22Rv1 (cell line): ENCODE measurements around the gene IFT52.
"Not testable (repeated sequence)": the region's sequence is repeated elsewhere in the genome, so short reads cannot be mapped to it uniquely, and the experiment has no call there.

ENCODE experiments used
- H3K27ac ChIP-seq: fragments of 450-650 bp; 2 replicates; pipeline ENCODE4 v1.5.1; 2017
- ZFX ChIP-seq: fragments of 450-650 bp; IDR thresholded peaks from 2 replicates; pipeline ENCODE4 v1.6.1; 2017; ENCODE audit warnings: antibody characterized with exemption, borderline replicate concordance
- TF ChIP-seq, protein P1 (sequence below): fragments of 450-650 bp; IDR thresholded peaks from 2 replicates; pipeline ENCODE4 v1.5.1; 2017; ENCODE audit warnings: mild to moderate bottlenecking

The IFT52 gene

DNA sequence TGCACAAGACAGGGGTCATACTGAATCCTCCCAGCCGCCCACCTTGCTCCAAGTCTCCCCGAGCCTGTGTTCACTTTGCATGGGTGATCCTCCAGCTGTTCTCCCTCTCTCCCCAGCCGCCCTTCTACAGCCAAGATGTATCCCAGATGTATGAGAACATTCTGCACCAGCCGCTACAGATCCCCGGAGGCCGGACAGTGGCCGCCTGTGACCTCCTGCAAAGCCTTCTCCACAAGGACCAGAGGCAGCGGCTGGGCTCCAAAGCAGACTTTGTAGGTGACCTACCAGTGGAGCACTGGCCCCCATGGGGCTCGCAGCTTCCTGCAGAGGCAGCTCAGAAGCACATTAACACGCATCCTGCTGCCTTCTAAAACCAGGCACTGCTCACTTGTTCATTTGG, 14.6 kb upstream of the IFT52 start:
- H3K27ac ChIP-seq: no peak overlapping the region
- no peak for TF ChIP-seq ZFX
- TF ChIP-seq, protein P1, sequence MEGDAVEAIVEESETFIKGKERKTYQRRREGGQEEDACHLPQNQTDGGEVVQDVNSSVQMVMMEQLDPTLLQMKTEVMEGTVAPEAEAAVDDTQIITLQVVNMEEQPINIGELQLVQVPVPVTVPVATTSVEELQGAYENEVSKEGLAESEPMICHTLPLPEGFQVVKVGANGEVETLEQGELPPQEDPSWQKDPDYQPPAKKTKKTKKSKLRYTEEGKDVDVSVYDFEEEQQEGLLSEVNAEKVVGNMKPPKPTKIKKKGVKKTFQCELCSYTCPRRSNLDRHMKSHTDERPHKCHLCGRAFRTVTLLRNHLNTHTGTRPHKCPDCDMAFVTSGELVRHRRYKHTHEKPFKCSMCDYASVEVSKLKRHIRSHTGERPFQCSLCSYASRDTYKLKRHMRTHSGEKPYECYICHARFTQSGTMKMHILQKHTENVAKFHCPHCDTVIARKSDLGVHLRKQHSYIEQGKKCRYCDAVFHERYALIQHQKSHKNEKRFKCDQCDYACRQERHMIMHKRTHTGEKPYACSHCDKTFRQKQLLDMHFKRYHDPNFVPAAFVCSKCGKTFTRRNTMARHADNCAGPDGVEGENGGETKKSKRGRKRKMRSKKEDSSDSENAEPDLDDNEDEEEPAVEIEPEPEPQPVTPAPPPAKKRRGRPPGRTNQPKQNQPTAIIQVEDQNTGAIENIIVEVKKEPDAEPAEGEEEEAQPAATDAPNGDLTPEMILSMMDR: no peak

DNA sequence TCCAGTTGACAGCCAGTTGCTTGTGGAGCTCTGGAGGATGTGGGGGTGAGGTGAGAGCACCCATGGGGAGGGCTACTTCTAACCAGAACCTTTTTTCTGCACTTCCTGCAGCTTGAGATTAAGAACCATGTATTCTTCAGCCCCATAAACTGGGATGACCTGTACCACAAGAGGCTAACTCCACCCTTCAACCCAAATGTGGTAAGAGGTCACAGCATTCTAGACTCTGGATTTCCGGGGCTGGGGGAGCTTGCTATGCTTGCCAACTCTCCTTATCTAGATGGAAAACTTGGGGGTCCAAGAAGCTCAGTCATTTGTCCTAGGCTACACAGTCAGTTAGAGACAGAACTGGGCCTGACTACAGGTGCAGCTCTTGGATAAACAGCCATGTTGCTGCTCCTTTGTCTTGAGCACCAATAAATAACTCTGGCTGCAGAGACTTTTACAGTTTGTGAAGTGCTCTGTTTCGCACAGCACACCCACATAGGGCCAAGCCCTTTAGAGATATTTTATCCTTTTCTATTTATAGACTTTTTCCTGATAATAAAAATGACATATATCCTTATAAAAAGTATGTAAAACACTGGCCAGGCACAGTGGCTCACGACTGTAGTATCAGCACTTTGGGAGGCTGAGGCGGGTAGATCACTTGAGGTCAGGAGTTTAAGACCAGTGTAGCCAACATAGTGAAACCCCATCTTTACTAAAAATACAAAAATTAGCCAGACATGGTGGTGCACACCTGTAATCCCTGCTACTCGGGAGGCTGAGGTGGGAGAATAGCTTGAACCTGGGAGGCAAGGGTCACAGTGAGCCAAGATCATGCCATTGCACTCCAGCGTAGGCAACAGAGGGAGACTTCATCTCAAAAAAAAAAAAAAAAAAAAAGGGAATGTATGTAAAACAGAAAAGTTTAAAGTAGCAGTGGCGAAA, 10.6 kb upstream of the IFT52 start:
- H3K27ac ChIP-seq: no peak overlapping the region
- TF ChIP-seq, protein P1: no peak
- TF ChIP-seq ZFX: no peak

GRCh38 chr20:43583133-43583864, 7.4 kb upstream of the IFT52 start:
- H3K27ac ChIP-seq: no peak overlapping the region

GRCh38 chr20:43583982-43584432, 6.7 kb upstream of the IFT52 start:
- H3K27ac ChIP-seq: no peak overlapping the region
- TF ChIP-seq, protein P1: no peak
- no peak for TF ChIP-seq ZFX

More at GRCh38 chr20:43583133-43583864, 7.4 kb upstream of the IFT52 start:
- TF ChIP-seq ZFX: no peak
- TF ChIP-seq, protein P1: no peak

DNA sequence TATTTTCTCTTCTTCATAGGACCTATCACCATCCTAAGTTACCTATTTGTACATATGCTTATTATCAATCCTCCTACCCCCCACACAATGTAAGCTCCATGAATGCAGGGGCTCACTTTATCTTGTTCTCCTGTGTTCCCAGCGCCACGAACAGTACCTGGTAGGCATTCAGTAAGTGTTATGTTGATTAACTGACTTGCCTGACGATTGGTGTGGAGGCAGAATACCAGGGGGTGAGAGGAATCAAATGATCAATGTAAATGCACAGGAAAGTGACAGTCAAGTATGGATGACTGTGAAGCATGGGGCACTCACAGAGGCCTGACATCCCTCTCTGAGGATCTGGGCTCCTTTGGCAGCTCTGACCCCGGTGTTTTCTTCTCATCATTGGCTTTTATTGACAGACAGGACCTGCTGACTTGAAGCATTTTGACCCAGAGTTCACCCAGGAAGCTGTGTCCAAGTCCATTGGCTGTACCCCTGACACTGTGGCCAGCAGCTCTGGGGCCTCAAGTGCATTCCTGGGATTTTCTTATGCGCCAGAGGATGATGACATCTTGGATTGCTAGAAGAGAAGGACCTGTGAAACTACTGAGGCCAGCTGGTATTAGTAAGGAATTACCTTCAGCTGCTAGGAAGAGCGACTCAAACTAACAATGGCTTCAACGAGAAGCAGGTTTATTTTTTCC, 6.1 kb upstream of the IFT52 start:
- H3K27ac ChIP-seq: no peak overlapping the region
- no peak for TF ChIP-seq ZFX
- TF ChIP-seq, protein P1: no peak

GRCh38 chr20:43586641-43587040, 4.1 kb upstream of the IFT52 start:
- no peak overlapping the region for H3K27ac ChIP-seq
- TF ChIP-seq, protein P1: no peak
- no peak for TF ChIP-seq ZFX

- not testable (repeated sequence) for H3K27ac ChIP-seq
Observed at GRCh38 chr20:43588526-43588925, 2.2 kb upstream of the IFT52 start.
